Upper lobe of right lung (tissue), 1 donor: Measurements from ENCODE around the gene GNAZ. TPM values are rescaled to one million over a fixed set of nuclear protein-coding genes. Genes with fewer than 3 reads are reported as not detected.

Experiments used
- ATAC-seq: fragments of 200-7000 bp; cut with Tn5 transposase; one replicate; pipeline ENCODE4 v1.9.1; 2020; ENCODE audit warnings: mild to moderate bottlenecking, moderate library complexity
- DNase-seq: peaks from one replicate; pipeline ENCODE4 v3.0.0-alpha.2; 2020
- H3K27ac ChIP-seq: fragments of 200-600 bp; one replicate; pipeline ENCODE4 v1.8.0; 2022
- H3K27me3 ChIP-seq: fragments of 200-600 bp; one replicate; pipeline ENCODE4 v1.8.0; 2022; ENCODE audit warnings: mild to moderate bottlenecking
- H3K36me3 ChIP-seq: fragments of 200-600 bp; one replicate; pipeline ENCODE4 v1.8.0; 2022
- H3K4me1 ChIP-seq: fragments of 200-600 bp; one replicate; pipeline ENCODE4 v1.8.0; 2022
- H3K4me3 ChIP-seq: fragments of 200-600 bp; one replicate; pipeline ENCODE4 v1.8.0; 2022; ENCODE audit warnings: mild to moderate bottlenecking
- H3K9me3 ChIP-seq: fragments of 200-600 bp; one replicate; pipeline ENCODE4 v1.8.0; 2022
- intact Hi-C: fragments of 100-400 bp; cut with DNase I; formaldehyde crosslinking; loops from one replicate; pipeline ENCODE4 v1.11.0; 2022
- total RNA-seq: library from RNA; stranded (reverse); fragmentation: NEBNext Ultra II Directional; extraction: Animal tissue kit (Norgen Biotek cat#: 25700); gene quantifications from one replicate; pipeline ENCODE4 v1.2.1, GENCODE V29; 2021
- TF ChIP-seq, protein P1 (sequence below): fragments of 200-600 bp; IDR thresholded peaks from one replicate; pipeline ENCODE4 v1.8.0; 2022; ENCODE audit warnings: antibody characterized with exemption
- donor health status: DM: no; HTN: yes; CAD: no; lungs with severe emphysema.

GNAZ gene
- total RNA-seq, 1 donor from 2014 or later, result 3.0 TPM

GRCh38 chr22:23069502-23070357 lies 589 bp upstream of the GNAZ start:
- ATAC-seq (peak; percentile 97), DNase-seq (peak; percentile 95)
- Histone ChIP-seq H3K36me3 (no peaks in the 10 kb centered on the region), H3K27ac (no peak overlapping the region), H3K9me3 (no peaks in the 10 kb centered on the region), H3K4me3 (peak overlapping the region; percentile 66), H3K27me3 (no peaks in the 10 kb centered on the region), H3K4me1 (no peaks in the 10 kb centered on the region)
- TF ChIP-seq, protein P1, sequence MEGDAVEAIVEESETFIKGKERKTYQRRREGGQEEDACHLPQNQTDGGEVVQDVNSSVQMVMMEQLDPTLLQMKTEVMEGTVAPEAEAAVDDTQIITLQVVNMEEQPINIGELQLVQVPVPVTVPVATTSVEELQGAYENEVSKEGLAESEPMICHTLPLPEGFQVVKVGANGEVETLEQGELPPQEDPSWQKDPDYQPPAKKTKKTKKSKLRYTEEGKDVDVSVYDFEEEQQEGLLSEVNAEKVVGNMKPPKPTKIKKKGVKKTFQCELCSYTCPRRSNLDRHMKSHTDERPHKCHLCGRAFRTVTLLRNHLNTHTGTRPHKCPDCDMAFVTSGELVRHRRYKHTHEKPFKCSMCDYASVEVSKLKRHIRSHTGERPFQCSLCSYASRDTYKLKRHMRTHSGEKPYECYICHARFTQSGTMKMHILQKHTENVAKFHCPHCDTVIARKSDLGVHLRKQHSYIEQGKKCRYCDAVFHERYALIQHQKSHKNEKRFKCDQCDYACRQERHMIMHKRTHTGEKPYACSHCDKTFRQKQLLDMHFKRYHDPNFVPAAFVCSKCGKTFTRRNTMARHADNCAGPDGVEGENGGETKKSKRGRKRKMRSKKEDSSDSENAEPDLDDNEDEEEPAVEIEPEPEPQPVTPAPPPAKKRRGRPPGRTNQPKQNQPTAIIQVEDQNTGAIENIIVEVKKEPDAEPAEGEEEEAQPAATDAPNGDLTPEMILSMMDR, result no peak
- intact Hi-C loops, result no loop called here

- H3K9me3 ChIP-seq, result no peaks in the 10 kb centered on the region
- H3K4me3 ChIP-seq, result peak overlapping the region; percentile 46
- intact Hi-C loops, result no loop called here
- no peak overlapping the region for H3K27ac ChIP-seq
- H3K36me3 ChIP-seq, result no peaks in the 10 kb centered on the region
- no peaks in the 10 kb centered on the region for H3K4me1 ChIP-seq
- DNase-seq (peak; percentile 58), ATAC-seq (no peak)
- TF ChIP-seq, protein P1, result no peak
- no peaks in the 10 kb centered on the region for H3K27me3 ChIP-seq
Observed at GRCh38 chr22:23071230-23072076, 1.1 kb downstream of the GNAZ start.

DNA sequence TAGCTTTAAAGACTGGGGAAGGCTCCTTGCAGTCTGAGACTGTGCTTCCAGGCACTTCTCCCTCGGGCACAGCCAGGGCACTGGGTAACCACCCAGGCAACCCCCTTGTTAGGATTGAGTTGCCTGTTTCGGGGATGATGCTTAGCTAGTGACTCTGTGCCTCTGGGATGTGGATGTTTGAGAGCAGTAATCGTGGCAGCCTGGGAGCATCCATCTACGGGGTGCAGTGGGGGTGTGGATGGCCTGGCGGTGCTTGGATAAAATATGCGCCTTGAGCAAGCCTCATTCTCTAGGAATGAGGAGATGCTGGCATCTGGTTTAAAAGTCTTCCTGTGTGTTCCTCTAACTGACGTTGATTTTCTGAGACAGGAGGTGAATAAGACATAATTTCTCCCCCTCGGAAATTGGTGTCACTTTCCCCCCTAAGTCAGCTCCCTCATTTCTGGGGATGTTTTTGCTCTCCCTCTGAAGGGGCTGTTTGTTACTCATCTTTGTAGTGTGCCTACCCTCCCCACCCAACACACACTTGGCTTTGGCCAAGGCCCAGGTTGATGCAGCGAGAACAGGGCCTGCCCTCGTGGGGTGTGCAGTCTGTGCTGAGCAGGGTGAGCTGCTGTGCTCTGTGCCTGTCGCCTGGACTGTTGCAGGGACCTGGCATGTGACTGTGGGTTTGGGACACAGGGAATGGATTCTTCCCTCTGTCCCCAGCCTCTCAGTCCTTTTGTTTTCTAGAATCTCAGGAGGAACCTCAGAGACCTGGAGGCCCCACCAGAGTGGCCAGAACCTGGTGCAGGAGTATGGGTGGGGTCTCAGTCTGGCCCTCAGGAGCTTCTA lies 2.0 kb downstream of the GNAZ start:
- H3K27ac ChIP-seq, result no peak overlapping the region
- H3K4me3 ChIP-seq, result no peak overlapping the region
- no peaks in the 10 kb centered on the region for H3K36me3 ChIP-seq
- TF ChIP-seq, protein P1, result no peak
- H3K4me1 ChIP-seq, result no peaks in the 10 kb centered on the region
- intact Hi-C loops, result no loop called here
- ATAC-seq, result no peak
- no peaks in the 10 kb centered on the region for H3K27me3 ChIP-seq
- peak; percentile 36 for DNase-seq
- H3K9me3 ChIP-seq, result no peaks in the 10 kb centered on the region

- Histone ChIP-seq H3K27ac (no peak overlapping the region), H3K9me3 (no peaks in the 10 kb centered on the region), H3K4me3 (no peak overlapping the region), H3K36me3 (no peaks in the 10 kb centered on the region), H3K4me1 (no peaks in the 10 kb centered on the region), H3K27me3 (no peaks in the 10 kb centered on the region)
- TF ChIP-seq, protein P1, result no peak
- intact Hi-C loops, result no loop called here
- DNase-seq, result peak; percentile 37
- ATAC-seq, result no peak
Observed at GRCh38 chr22:23072911-23073491, 2.7 kb downstream of the GNAZ start.
